ENCODE measurements around the gene KANSL1L. TPM values are rescaled to one million over a fixed set of nuclear protein-coding genes. Genes with fewer than 3 reads are reported as not detected.

Gene KANSL1L
- total RNA-seq, 1 experiment from 2014 or later = 6.7 TPM

- ATAC-seq = no peak
- Histone ChIP-seq H3K36me3 (ENCODE audit: control insufficient read depth in 1 of 2, insufficient read depth in 2 of 2, low read length in 2 of 2) (no peaks in the 10 kb centered on the region), H3K27ac (ENCODE audit: low read depth, low read length) (no peak overlapping the region), H3K79me2 (ENCODE audit: insufficient read depth, low read length) (no peaks in the 10 kb centered on the region), H3K9me2 (ENCODE audit: insufficient read depth) (no peaks in the 10 kb centered on the region), H3K4me3 (replicated peaks in 1 of 2; ENCODE audit: low read depth in 1 of 2, low read length in 2 of 2) (no peak overlapping the region), H3K9me3 (ENCODE audit: control insufficient read depth in 1 of 2, insufficient read depth in 1 of 2, low read depth in 1 of 2, low read length in 2 of 2) (no peaks in the 10 kb centered on the region), H4K20me1 (ENCODE audit: insufficient read depth) (no peaks in the 10 kb centered on the region), H2AFZ (ENCODE audit: low read depth, low read length, poor library complexity, severe bottlenecking) (no peak overlapping the region), H3K4me2 (ENCODE audit: low read length) (no peak overlapping the region), H3K27me3 (ENCODE audit: insufficient read depth, low read length) (no peaks in the 10 kb centered on the region), H3K4me1 (ENCODE audit: control insufficient read depth in 1 of 2, insufficient read depth in 2 of 2, low read length in 2 of 2) (no peaks in the 10 kb centered on the region), H3K9ac (ENCODE audit: low read length) (no peak overlapping the region)
- BruUV-seq (replicated peaks) = no TSS peak
- TF ChIP-seq ZBTB33 (IDR thresholded peaks at IDR 0.05; ENCODE audit: extremely low read depth, insufficient replicate concordance, low read length) (no peak), ATF3 (IDR thresholded peaks at IDR 0.05) (no peak), ELF1 (IDR thresholded peaks at IDR 0.05; ENCODE audit: borderline replicate concordance, low read depth) (no peak), POLR2A (IDR thresholded peaks at IDR 0.05; ENCODE audit: borderline replicate concordance, extremely low read depth, insufficient read depth, insufficient read length) (no peak), CEBPB (IDR thresholded peaks at IDR 0.05; ENCODE audit: low read depth) (no peak), CBX3 (IDR thresholded peaks at IDR 0.05; ENCODE audit: low read depth) (no peak), SIN3A (IDR thresholded peaks at IDR 0.05; ENCODE audit: low read depth) (no peak), TCF7L2 (IDR thresholded peaks at IDR 0.05; ENCODE audit: borderline replicate concordance, extremely low read depth, insufficient read depth, insufficient read length) (no peak), JUND (IDR thresholded peaks at IDR 0.05) (no peak), ZNF274 (IDR thresholded peaks at IDR 0.05; ENCODE audit: low read depth, low read length) (no peak), SRF (IDR thresholded peaks at IDR 0.05; ENCODE audit: low read depth) (no peak), REST (IDR thresholded peaks at IDR 0.05; ENCODE audit: low read depth) (no peak), FOSL1 (IDR thresholded peaks at IDR 0.05; ENCODE audit: low read depth) (no peak), POLR2AphosphoS5 (IDR thresholded peaks at IDR 0.05; ENCODE audit: low read depth, low read length) (no peak), CTCF (IDR thresholded peaks at IDR 0.05 in 2 of 3, conservative IDR thresholded peaks at IDR 0.05 in 1 of 3; ENCODE audit: borderline replicate concordance in 1 of 3, insufficient read depth in 1 of 3, low read depth in 2 of 3, low read length in 2 of 3) (no peak), EZH2phosphoT487 (IDR thresholded peaks at IDR 0.05; ENCODE audit: borderline replicate concordance) (no peak), MAX (IDR thresholded peaks at IDR 0.05) (no peak)
- CTCF ChIA-PET = no interaction called here
- RAD21 ChIA-PET (ENCODE audit: low non-redundant PET in 1 of 2, low total read pairs in 2 of 2, uncharacterized antibody in 2 of 2, unreplicated experiment in 2 of 2) = no interaction called here
- POLR2A ChIA-PET = no interaction called here
- intact Hi-C loops (cut with micrococcal nuclease) = no loop called here
- DNase-seq (ENCODE audit: low read depth, low spot score) = no peak
Observed at GRCh38 chr2:210180477-210180876, 9.3 kb upstream of the KANSL1L start.

Data from HCT116 (cell line).